Measurements from ENCODE around the gene STPG1.

The STPG1 gene

DNA sequence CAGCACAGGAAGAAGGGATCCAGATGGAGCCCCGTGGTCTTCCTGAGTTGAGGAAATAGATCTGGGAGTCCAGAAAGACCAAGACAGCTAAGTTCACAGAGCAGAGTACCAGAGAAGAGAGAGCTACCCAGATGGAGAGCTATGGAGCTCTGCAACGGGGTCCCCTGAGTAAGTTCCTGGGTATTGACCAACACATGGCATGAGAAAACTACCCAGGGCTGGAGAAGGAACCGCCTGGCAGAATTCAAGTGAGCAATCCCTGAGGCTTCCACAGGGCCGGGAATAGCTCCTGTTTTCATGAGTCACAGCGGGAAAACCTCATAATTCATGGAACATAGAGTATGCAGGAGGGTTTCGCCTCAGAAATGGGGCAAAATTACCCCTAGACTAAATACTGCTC, 19.7 kb downstream of the STPG1 start:
- DNase-seq (ENCODE audit: insufficient read length, low spot score) (no peak), FAIRE-seq (no peak)

- DNase-seq (ENCODE audit: insufficient read length, low spot score) (no peak), FAIRE-seq (no peak)
Measured at GRCh38 chr1:24392982-24393650, 20.5 kb downstream of the STPG1 start.

DNA sequence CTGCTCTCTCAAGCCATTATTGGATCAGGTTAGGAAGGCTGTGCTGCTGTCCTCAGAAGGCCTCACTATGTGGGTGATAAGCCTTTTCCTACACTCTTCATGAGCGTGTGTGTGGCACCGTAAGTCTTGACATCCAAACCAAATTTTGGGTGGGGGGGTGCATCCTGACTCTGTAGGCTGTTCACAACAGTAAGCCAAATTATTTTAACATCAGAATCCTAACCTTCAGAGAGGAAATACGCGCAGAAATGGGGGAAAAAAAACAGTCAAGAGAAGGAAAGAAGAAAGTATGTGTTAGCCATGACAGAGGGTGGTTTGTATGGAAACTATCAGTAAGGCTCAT, 21.0 kb downstream of the STPG1 start:
- DNase-seq (ENCODE audit: insufficient read length, low spot score) (no peak), FAIRE-seq (no peak)

GRCh38 chr1:24391882-24392603, 21.5 kb downstream of the STPG1 start:
- no peak for DNase-seq (ENCODE audit: insufficient read length, low spot score)
- FAIRE-seq = no peak

GRCh38 chr1:24390924-24391782, 22.4 kb downstream of the STPG1 start:
- FAIRE-seq (no peak), DNase-seq (ENCODE audit: insufficient read length, low spot score) (peak; percentile 68)

GRCh38 chr1:24389231-24389678, 24.3 kb downstream of the STPG1 start:
- FAIRE-seq (no peak), DNase-seq (ENCODE audit: insufficient read length, low spot score) (no peak)

DNA sequence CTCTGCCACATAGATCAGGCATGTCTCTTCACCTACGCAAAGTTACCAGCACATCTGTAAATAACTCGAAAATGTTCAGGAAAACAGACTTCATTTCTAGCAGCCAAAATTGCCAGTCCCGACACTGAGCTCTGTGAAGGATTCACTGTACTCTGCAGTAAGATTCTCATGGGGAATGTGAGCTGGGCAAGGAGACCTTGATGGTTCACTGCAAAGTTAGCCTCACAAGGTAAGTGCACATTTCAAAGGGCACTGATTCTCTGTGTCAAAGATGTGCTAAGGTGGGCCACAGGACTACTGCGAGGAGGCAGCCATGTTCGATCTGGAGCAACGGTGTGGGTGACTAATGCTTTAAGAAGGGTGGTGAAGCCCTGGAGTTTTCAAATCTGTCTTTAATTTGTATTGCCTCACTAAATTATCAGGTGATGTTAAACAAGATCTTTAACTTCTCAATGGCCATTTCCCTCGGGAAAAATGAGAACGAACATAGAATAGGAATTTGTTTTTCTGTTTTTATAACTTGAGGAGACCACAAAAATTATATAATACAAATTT, 25.2 kb downstream of the STPG1 start:
- no peak for FAIRE-seq
- DNase-seq (ENCODE audit: insufficient read length, low spot score) = no peak

DNA sequence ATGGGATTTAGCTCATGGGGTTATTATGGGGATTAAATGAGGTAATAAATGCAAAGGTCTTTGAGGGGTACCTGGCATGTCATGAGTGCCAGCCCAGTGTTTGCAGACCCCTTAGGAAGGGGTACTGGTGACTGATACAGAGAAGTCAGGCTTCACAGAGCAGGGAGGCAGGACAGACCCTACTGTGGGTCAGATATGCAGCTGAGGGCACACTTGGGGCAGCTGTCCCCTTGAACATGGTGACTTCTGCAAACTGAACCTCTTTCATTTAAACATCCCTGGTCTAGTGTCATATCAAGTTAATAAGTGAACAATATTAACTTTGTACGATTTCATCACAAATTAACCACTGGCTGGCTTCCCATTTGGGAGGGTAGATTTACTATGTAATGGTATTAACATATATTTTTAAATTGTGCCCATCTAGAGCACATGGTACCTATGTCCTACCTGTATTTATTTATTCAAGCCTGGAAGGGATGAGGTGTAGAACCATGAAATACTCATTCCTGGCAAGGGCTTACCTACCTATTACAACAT, 25.9 kb downstream of the STPG1 start:
- FAIRE-seq (no peak), DNase-seq (ENCODE audit: insufficient read length, low spot score) (no peak)

DNA sequence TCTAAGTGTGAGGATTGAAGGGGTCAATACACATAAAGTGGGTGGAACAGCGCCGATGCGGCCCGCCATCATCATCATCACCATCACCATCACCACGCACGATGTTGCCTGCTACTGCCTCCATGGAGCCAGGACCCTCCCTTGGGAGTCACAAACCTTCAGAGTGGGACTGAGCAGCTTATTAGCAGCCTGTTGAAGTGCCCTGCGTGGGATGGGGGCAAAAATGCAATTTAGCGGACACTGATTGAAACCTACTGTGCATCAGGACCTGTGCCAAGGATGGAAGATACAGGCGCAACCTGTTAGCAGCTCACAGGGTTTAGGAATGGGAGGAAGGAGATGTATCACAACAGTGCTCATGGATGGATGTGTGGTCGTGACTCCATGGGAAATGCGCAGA, 26.7 kb downstream of the STPG1 start:
- FAIRE-seq = no peak

GRCh38 chr1:24386241-24386640, 27.3 kb downstream of the STPG1 start:
- DNase-seq (ENCODE audit: insufficient read length, low spot score) = no peak
- no peak for FAIRE-seq

More for the DNA sequence above, 26.7 kb downstream of the STPG1 start:
- no peak for DNase-seq (ENCODE audit: insufficient read length, low spot score)

- DNase-seq (ENCODE audit: insufficient read length, low spot score) (no peak), FAIRE-seq (no peak)
Measured at GRCh38 chr1:24385160-24385940, 28.2 kb downstream of the STPG1 start.

DNA sequence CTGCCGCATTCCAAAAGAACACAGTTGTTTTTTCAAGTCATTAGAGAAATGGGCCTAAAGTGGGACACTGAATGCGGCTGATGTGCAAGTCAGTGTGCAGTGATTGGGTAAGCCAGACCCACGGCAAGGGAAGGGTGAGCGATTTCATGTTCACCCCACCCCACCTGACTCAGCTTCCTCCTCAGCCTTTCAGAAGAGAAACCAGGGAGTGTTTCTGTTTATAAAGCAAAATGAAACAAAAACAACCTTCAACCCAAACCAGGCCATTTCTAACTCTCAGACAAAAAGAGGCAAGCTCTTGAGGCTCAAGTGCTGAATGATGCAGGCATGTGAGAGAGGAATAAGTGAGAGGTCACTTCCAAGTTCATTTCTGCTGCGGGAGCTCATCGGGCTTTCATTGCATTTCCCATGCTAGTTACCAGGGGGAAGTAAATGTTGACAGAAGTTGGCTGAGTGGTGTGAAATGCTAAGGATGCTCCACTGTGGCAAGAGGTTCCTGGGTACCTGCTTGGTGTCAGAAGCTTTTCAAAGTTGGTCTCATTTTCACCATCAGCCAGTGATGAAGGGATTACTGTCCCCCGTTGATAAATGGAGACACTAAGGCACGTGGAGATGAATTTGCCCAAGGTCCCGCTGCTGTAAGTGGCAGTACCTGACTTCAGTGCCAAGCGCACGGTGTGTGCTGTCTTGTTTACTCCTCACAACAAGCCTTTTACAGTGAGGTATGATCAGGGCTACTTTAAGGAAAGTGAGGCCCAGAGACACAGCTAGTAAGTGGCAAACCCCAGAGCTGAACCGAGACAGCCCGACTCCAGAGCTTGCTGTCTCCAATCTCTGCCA, 29.1 kb downstream of the STPG1 start:
- FAIRE-seq (no peak), DNase-seq (ENCODE audit: insufficient read length, low spot score) (no peak)

- no peak for FAIRE-seq
- no peak for DNase-seq (ENCODE audit: insufficient read length, low spot score)
Measured at GRCh38 chr1:24383381-24383940, 30.1 kb downstream of the STPG1 start.

DNA sequence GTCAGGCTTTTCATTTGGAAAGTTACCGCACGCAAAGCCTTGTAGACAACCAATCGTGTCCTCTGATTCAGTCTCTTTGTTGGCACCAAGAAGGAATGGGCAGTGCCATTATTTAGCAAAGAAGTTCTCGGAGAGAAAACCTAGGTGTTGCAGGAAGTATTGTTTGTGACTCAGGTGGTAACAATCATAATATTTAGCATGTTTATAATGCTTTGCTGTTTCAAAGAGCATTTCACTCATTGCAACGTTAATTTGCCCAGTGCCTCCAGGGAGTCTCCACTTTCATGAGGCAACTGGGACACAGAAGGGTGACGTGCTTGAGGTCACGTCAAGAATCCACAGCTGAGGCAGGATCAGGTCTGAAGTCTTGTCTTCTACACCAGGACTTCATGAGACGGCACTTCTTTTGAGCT, 31.4 kb downstream of the STPG1 start:
- DNase-seq (ENCODE audit: insufficient read length, low spot score) (no peak), FAIRE-seq (no peak)

DNA sequence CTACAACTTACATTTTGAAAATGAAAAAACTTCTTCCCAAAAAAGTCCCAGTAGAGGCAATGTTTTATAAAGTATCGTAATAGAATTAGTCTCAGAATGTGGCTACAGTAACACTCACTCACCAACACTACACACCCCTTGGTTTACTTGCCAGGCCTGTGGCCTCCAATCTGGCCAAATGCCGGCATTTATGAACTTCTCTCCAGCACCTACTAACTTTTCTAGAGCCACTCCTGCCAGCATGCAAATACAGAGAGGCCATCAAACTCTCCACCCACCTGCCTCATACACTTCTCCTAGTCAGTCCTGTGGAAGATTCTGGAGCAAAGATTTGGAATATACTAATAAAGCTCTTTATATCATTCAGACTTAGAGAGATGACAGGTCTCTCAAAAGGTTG, 32.3 kb downstream of the STPG1 start:
- no peak for DNase-seq (ENCODE audit: insufficient read length, low spot score)
- no peak for FAIRE-seq

GRCh38 chr1:24380508-24380907, 33.1 kb downstream of the STPG1 start:
- DNase-seq (ENCODE audit: insufficient read length, low spot score) (no peak), FAIRE-seq (no peak)

DNA sequence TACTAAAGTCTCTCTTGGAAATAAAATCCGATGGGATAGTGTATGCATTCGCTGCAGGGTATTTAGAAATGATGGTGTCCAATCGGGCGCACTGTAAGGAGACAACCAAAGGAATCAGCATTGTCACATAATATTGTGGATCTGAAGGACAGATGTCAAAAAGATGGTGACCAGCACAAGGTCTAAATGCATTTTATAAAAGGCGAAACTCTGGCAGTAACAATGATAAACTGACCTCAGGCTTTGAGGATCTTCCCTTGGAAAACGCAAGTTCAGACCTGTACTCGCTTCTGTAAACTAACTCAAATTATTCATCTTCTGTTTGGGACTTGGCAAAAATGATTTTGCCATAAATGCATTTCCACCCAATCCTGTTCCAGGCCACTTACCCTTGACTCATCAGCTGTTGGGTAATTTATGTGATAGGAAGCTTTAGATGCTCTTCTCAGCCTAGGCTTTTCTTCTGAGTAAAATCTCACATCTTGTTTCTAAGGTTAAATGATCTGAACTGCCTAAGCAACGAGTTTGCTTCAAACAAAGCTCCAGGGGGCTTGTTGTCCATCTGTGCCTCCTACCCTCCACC, 33.8 kb downstream of the STPG1 start:
- DNase-seq (ENCODE audit: insufficient read length, low spot score) = no peak
- FAIRE-seq = no peak

DNA sequence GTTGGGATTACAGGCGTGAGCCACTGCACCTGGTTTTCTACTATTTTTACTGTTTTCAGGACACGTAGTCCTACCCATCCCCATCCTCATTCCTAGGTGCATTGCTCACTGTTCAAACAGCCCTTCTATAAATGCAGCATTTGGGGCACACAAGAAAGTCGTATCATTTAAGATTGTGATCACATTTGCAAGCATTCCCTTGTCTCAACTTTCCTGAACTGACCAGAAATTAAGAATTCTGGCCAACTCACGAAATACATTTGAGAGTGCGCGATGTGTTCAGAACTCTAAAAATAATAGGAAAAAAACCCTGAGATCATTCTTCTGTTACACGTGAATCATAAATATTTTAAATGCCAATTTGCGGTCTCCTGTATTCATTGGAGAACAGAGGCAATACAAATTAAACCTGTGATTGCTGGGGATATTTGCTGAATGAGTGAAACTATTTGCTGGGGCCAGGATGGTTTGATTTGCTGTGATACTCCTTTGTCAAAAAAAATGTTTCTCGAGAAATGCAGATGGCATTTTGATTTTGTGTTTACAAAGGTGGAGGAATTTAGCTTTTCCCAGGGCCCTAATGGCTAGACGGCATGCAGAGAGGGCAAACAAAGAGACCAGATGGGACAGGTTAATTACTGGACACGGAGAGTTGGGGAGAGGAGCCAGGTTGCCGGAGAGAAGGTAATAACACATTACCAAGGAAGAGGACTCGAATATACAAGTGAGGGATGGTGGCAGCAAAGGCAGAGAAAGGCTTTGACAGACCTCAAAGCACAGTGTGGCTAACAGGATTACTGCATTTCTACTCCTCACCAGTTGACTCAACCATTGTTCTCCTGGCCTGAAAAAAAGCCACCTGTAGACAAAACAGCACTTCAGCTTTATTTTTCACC, 38.4 kb downstream of the STPG1 start:
- DNase-seq (ENCODE audit: insufficient read length, low spot score) (no peak), FAIRE-seq (no peak)
